Panc1 (cell line): ENCODE data around the gene LMNTD2.

ENCODE experiments used
- POLR2AphosphoS5 ChIP-seq: IDR thresholded peaks from 2 replicates; pipeline ENCODE4 v1.6.1; 2012; ENCODE audit warnings: mild to moderate bottlenecking, low read depth, low read length, moderate library complexity
- TCF7L2 ChIP-seq: IDR thresholded peaks from 2 replicates; pipeline ENCODE4 v1.6.1; 2011; ENCODE audit warnings: mild to moderate bottlenecking, low read depth, low read length, inconsistent platforms
- TF ChIP-seq, protein P1 (sequence below): fragments of 450-650 bp; IDR thresholded peaks from 2 replicates; pipeline ENCODE4 v1.5.1; 2017; ENCODE audit warnings: mild to moderate bottlenecking

- TF ChIP-seq, protein P1, sequence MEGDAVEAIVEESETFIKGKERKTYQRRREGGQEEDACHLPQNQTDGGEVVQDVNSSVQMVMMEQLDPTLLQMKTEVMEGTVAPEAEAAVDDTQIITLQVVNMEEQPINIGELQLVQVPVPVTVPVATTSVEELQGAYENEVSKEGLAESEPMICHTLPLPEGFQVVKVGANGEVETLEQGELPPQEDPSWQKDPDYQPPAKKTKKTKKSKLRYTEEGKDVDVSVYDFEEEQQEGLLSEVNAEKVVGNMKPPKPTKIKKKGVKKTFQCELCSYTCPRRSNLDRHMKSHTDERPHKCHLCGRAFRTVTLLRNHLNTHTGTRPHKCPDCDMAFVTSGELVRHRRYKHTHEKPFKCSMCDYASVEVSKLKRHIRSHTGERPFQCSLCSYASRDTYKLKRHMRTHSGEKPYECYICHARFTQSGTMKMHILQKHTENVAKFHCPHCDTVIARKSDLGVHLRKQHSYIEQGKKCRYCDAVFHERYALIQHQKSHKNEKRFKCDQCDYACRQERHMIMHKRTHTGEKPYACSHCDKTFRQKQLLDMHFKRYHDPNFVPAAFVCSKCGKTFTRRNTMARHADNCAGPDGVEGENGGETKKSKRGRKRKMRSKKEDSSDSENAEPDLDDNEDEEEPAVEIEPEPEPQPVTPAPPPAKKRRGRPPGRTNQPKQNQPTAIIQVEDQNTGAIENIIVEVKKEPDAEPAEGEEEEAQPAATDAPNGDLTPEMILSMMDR, result no peak
- no peak for TF ChIP-seq POLR2AphosphoS5
- no peak for TF ChIP-seq TCF7L2
These were observed 7.2 kb upstream of the LMNTD2 start for GRCh38 chr11:567629-568292.
